ENCODE results near the gene PKIB.
A peak's percentile ranks its signal among the peaks of the same experiment; 100 is the strongest.

Gene PKIB

GRCh38 chr6:122604676-122605075 is 5.5 kb upstream of the PKIB start:
- TF ChIP-seq CTCF (IDR thresholded peaks at IDR 0.05) = no peak

DNA sequence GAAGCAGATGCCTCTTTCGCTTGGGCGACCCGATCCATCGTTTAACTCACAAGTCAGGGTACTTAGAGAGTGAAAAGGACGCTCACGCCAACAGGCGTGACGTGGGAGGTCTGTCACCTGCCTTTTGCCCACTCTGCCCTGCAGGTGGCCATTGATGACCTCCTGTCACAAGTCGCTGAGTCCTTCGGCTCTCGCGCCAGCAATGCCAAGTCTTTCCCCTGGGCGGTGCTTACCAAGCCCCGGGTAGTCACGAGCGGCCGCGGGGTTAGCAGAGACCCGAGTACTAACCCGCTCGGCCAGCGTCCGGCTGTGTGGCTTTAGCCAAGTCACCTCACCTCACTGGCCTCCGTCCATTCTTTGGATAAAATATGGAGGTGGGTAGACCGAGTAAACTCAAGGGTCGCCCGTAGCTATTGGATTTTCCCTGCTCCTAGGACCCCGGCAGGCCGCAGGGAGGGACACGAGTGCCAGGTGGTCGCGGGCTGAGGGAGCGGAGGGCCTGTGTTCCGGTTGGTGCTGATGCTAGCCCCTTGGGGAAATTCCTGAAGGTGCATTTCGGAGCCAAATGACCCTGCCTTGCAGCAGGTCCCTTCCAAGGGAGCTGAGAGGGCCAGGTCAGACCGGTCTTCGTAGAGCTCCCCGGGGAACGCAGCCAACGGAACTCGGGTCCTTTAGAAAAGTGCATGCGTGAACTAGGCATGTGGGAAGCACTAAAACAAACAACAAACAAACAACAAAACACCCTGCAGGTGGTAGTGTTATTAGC is 668 bp downstream of the PKIB start:
- H3K4me3 ChIP-seq (ENCODE audit: low read depth, low read length) = peak overlapping the region; percentile 74
- no peaks in the 10 kb centered on the region for H3K36me3 ChIP-seq (ENCODE audit: control insufficient read depth, insufficient read depth, low read length)
- no peaks in the 10 kb centered on the region for H3K4me1 ChIP-seq
- peak overlapping the region; percentile 73 for H3K4me2 ChIP-seq (ENCODE audit: low read length)
- H3K27me3 ChIP-seq (ENCODE audit: control insufficient read depth, insufficient read depth, low read length) = no peaks in the 10 kb centered on the region
- no peak for TF ChIP-seq CTCF (IDR thresholded peaks at IDR 0.05)
- peak overlapping the region; percentile 97 for H2AFZ ChIP-seq
- peaks cover 6% of the 10 kb centered on the region for H3K79me2 ChIP-seq
- no peaks in the 10 kb centered on the region for H3K9me3 ChIP-seq (ENCODE audit: control insufficient read depth, low read length)
- peak overlapping the region; percentile 92 for H3K27ac ChIP-seq
- peak overlapping the region; percentile 19 for H3K9ac ChIP-seq

More at GRCh38 chr6:122604676-122605075, 5.5 kb upstream of the PKIB start:
- H3K4me1 ChIP-seq = no peaks in the 10 kb centered on the region
- no peak overlapping the region for H3K4me2 ChIP-seq (ENCODE audit: low read length)
- H2AFZ ChIP-seq = no peak overlapping the region
- H3K36me3 ChIP-seq (ENCODE audit: control insufficient read depth, insufficient read depth, low read length) = no peaks in the 10 kb centered on the region
- no peaks in the 10 kb centered on the region for H3K79me2 ChIP-seq
- no peak overlapping the region for H3K9ac ChIP-seq
- H3K4me3 ChIP-seq (ENCODE audit: low read depth, low read length) = no peak overlapping the region
- H3K27ac ChIP-seq = no peak overlapping the region
- no peaks in the 10 kb centered on the region for H3K9me3 ChIP-seq (ENCODE audit: control insufficient read depth, low read length)
- no peaks in the 10 kb centered on the region for H3K27me3 ChIP-seq (ENCODE audit: control insufficient read depth, insufficient read depth, low read length)

DNA sequence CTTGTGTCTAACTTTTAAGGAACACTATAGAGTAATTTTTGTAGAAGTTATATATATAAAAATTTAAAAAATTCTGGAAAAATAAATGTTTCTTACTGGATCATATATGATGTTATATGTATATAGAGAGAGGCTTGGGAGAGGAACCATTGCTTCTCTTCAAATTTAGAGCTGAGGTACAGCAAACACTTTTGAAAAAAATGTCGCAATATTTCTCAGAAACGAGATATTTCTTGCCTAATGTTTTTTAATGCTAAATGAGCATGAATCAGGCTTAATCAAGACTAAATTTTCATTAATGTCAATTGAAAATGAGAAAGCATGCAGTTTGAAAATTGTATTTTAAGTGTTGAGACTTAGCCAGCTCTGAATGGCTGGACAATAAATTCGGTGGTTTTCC is 2.6 kb downstream of the PKIB start:
- H2AFZ ChIP-seq = no peak overlapping the region
- H3K79me2 ChIP-seq = peaks cover 7% of the 10 kb centered on the region
- H3K4me2 ChIP-seq (ENCODE audit: low read length) = no peak overlapping the region
- no peaks in the 10 kb centered on the region for H3K4me1 ChIP-seq
- H3K27ac ChIP-seq = no peak overlapping the region
- no peaks in the 10 kb centered on the region for H3K27me3 ChIP-seq (ENCODE audit: control insufficient read depth, insufficient read depth, low read length)
- no peaks in the 10 kb centered on the region for H3K9me3 ChIP-seq (ENCODE audit: control insufficient read depth, low read length)
- H3K4me3 ChIP-seq (ENCODE audit: low read depth, low read length) = no peak overlapping the region
- H3K36me3 ChIP-seq (ENCODE audit: control insufficient read depth, insufficient read depth, low read length) = no peaks in the 10 kb centered on the region
- TF ChIP-seq CTCF (IDR thresholded peaks at IDR 0.05) = no peak
- no peak overlapping the region for H3K9ac ChIP-seq

GRCh38 chr6:122614303-122614702 is 4.1 kb downstream of the PKIB start:
- Histone ChIP-seq H3K27me3 (ENCODE audit: control insufficient read depth, insufficient read depth, low read length) (no peaks in the 10 kb centered on the region), H3K9ac (no peak overlapping the region), H3K9me3 (ENCODE audit: control insufficient read depth, low read length) (no peaks in the 10 kb centered on the region), H3K4me3 (ENCODE audit: low read depth, low read length) (no peak overlapping the region), H3K4me1 (no peaks in the 10 kb centered on the region), H3K79me2 (peaks cover 7% of the 10 kb centered on the region), H3K36me3 (ENCODE audit: control insufficient read depth, insufficient read depth, low read length) (no peaks in the 10 kb centered on the region), H2AFZ (no peak overlapping the region), H3K27ac (no peak overlapping the region), H3K4me2 (ENCODE audit: low read length) (no peak overlapping the region)
- no peak for TF ChIP-seq CTCF (IDR thresholded peaks at IDR 0.05)

- H3K36me3 ChIP-seq (ENCODE audit: control insufficient read depth, insufficient read depth, low read length) = no peaks in the 10 kb centered on the region
- H3K4me1 ChIP-seq = no peaks in the 10 kb centered on the region
- no peak overlapping the region for H3K27ac ChIP-seq
- H3K9me3 ChIP-seq (ENCODE audit: control insufficient read depth, low read length) = no peaks in the 10 kb centered on the region
- no peak overlapping the region for H2AFZ ChIP-seq
- no peak overlapping the region for H3K4me3 ChIP-seq (ENCODE audit: low read depth, low read length)
- H3K9ac ChIP-seq = no peak overlapping the region
- TF ChIP-seq CTCF (IDR thresholded peaks at IDR 0.05) = no peak
- no peaks in the 10 kb centered on the region for H3K27me3 ChIP-seq (ENCODE audit: control insufficient read depth, insufficient read depth, low read length)
- peaks cover 7% of the 10 kb centered on the region for H3K79me2 ChIP-seq
- H3K4me2 ChIP-seq (ENCODE audit: low read length) = no peak overlapping the region
Observed at GRCh38 chr6:122615409-122615808, 5.2 kb downstream of the PKIB start.
